ENCODE data around the gene GPN2.

The GPN2 gene

DNA sequence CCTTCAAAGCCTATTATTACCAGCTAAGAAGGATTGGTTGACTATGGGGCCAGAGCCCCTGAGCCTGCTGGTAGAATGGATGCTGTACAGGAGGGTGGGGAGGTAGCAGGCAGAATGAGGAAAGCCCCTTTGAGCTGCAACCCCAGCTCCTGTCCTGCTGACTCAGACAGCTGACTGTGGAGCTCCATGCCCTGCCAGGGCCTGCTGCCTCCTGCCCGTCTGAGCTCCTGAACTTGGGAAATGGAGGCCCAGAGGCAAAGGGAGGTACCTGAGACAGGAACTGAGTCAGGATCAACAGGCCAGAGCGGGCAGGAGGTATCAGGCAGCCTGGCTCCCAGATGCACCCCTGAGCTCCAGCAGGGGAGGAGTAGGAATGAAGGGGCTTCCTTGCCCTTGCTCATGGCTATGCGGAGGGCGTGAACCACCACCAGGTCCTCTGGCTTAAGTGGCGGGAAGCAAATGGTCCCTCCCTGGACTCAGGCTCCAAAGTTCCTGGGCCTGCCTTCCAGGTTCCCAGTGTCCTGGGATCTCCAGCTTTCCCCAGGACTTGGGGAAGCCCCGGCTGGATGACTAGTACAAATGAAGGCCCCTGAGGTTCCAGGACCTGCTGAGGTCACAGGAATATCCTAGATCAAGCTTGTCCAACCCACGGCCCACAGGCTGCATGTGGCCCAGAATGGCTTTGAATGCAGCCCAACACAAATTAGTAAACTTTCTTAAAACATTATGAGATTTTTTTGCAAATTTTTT lies 31.0 kb downstream of the GPN2 start:
- TF ChIP-seq EZH2phosphoT487 (IDR thresholded peaks at IDR 0.05; ENCODE audit: low read length) (no peak), EZH2 (optimal IDR thresholded peaks at IDR 0.05; ENCODE audit: low read depth, low read length) (no peak)
- TF ChIP-seq, protein P1, sequence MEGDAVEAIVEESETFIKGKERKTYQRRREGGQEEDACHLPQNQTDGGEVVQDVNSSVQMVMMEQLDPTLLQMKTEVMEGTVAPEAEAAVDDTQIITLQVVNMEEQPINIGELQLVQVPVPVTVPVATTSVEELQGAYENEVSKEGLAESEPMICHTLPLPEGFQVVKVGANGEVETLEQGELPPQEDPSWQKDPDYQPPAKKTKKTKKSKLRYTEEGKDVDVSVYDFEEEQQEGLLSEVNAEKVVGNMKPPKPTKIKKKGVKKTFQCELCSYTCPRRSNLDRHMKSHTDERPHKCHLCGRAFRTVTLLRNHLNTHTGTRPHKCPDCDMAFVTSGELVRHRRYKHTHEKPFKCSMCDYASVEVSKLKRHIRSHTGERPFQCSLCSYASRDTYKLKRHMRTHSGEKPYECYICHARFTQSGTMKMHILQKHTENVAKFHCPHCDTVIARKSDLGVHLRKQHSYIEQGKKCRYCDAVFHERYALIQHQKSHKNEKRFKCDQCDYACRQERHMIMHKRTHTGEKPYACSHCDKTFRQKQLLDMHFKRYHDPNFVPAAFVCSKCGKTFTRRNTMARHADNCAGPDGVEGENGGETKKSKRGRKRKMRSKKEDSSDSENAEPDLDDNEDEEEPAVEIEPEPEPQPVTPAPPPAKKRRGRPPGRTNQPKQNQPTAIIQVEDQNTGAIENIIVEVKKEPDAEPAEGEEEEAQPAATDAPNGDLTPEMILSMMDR (IDR thresholded peaks at IDR 0.05; ENCODE audit: low read length): no peak
- no peak for DNase-seq
- Histone ChIP-seq H3K36me3 (replicated peaks; ENCODE audit: insufficient read depth, low read length) (no peaks in the 10 kb centered on the region), H3K27ac (ENCODE audit: low read length) (no peak overlapping the region), H3K4me3 (ENCODE audit: low read length) (no peak overlapping the region), H4K20me1 (ENCODE audit: insufficient read depth, low read length) (no peaks in the 10 kb centered on the region), H3K9ac (ENCODE audit: low read length) (no peak overlapping the region), H3K27me3 (replicated peaks; ENCODE audit: insufficient read depth, low read length) (no peaks in the 10 kb centered on the region), H3K9me3 (replicated peaks; ENCODE audit: insufficient read depth, low read length) (no peaks in the 10 kb centered on the region), H2AFZ (ENCODE audit: low read length) (no peak overlapping the region), H3K79me2 (ENCODE audit: low read length) (no peaks in the 10 kb centered on the region), H3K4me1 (ENCODE audit: low read length) (peaks cover 19% of the 10 kb centered on the region), H3K4me2 (ENCODE audit: low read depth, low read length) (no peak overlapping the region), H3F3A (ENCODE audit: insufficient read depth, low read length) (peaks cover 21% of the 10 kb centered on the region), H3K9me2 (replicated peaks; ENCODE audit: insufficient read depth, low read length) (no peaks in the 10 kb centered on the region)

DNA sequence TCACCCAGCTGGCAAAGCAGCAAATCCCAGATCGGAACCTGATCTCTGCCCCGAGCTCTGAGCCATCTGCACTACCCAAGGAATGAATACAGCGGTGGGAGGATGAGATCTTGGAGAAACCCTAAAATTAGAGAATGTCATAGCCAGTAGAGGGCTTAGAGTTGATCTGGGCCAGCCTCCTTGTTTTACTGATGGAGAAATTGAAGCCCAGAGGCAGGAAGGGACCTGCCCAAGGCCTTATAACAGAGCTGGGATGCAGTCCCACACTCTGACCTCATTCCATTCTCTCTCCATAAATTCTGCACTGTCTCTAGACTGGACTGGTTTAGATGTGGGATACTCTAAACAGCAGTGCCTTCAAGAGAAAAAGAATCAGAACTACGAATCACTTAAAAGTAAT lies 31.9 kb downstream of the GPN2 start:
- Histone ChIP-seq H3K9ac (ENCODE audit: low read length) (no peak overlapping the region), H3K4me3 (ENCODE audit: low read length) (no peak overlapping the region), H3K4me1 (ENCODE audit: low read length) (peaks cover 14% of the 10 kb centered on the region), H3K9me2 (replicated peaks; ENCODE audit: insufficient read depth, low read length) (no peaks in the 10 kb centered on the region), H3K9me3 (replicated peaks; ENCODE audit: insufficient read depth, low read length) (no peaks in the 10 kb centered on the region), H4K20me1 (ENCODE audit: insufficient read depth, low read length) (no peaks in the 10 kb centered on the region), H3K79me2 (ENCODE audit: low read length) (no peaks in the 10 kb centered on the region), H3K27ac (ENCODE audit: low read length) (no peak overlapping the region), H3F3A (ENCODE audit: insufficient read depth, low read length) (peaks cover 18% of the 10 kb centered on the region), H3K27me3 (replicated peaks; ENCODE audit: insufficient read depth, low read length) (no peaks in the 10 kb centered on the region), H3K4me2 (ENCODE audit: low read depth, low read length) (no peak overlapping the region), H3K36me3 (replicated peaks; ENCODE audit: insufficient read depth, low read length) (0 out of 2 replicates have a peak, but pooled peaks cover 4% of the 10 kb centered on the region), H2AFZ (ENCODE audit: low read length) (no peak overlapping the region)
- TF ChIP-seq EZH2 (optimal IDR thresholded peaks at IDR 0.05; ENCODE audit: low read depth, low read length): no peak
- TF ChIP-seq EZH2phosphoT487 (IDR thresholded peaks at IDR 0.05; ENCODE audit: low read length): no peak
- TF ChIP-seq, protein P1 (IDR thresholded peaks at IDR 0.05; ENCODE audit: low read length): no peak
- no peak for DNase-seq

DNA sequence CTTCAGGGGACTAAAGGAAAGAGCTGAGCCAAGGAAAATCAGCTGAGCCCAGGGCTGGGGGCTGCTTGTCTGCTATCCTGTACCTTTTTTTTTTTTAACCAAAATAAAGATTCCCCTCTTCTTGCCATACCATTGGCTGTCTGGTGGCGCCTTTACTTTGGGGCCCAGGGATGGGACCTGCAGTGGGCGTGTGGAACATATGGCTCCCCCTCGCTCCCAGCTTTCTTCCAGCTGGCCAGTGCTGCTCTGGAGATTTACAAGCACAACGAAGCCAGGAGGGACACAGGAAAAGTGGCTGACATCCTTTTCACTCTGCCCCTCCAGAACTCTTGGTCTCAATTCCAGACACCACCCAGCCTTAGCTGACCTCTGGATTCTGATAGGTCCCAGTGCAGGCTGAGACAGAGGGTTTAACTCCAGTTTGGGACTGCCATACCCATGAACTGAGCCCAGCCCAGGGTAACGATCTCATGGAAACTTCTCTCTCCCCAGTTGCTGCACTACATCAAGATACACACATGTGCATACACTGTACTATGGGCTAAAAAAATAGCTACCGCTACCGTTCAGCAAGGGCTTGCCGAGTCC lies 32.5 kb downstream of the GPN2 start:
- Histone ChIP-seq H4K20me1 (ENCODE audit: insufficient read depth, low read length) (no peaks in the 10 kb centered on the region), H3K27me3 (replicated peaks; ENCODE audit: insufficient read depth, low read length) (no peaks in the 10 kb centered on the region), H3K4me1 (ENCODE audit: low read length) (peaks cover 8% of the 10 kb centered on the region), H3K4me3 (ENCODE audit: low read length) (no peak overlapping the region), H3K36me3 (replicated peaks; ENCODE audit: insufficient read depth, low read length) (0 out of 2 replicates have a peak, but pooled peaks cover 4% of the 10 kb centered on the region), H3K9me3 (replicated peaks; ENCODE audit: insufficient read depth, low read length) (no peaks in the 10 kb centered on the region), H3K79me2 (ENCODE audit: low read length) (no peaks in the 10 kb centered on the region), H2AFZ (ENCODE audit: low read length) (no peak overlapping the region), H3K9ac (ENCODE audit: low read length) (no peak overlapping the region), H3K27ac (ENCODE audit: low read length) (no peak overlapping the region), H3F3A (ENCODE audit: insufficient read depth, low read length) (peaks cover 12% of the 10 kb centered on the region), H3K4me2 (ENCODE audit: low read depth, low read length) (no peak overlapping the region), H3K9me2 (replicated peaks; ENCODE audit: insufficient read depth, low read length) (no peaks in the 10 kb centered on the region)
- DNase-seq: no peak
- TF ChIP-seq EZH2 (optimal IDR thresholded peaks at IDR 0.05; ENCODE audit: low read depth, low read length) (no peak), EZH2phosphoT487 (IDR thresholded peaks at IDR 0.05; ENCODE audit: low read length) (no peak)
- TF ChIP-seq, protein P1 (IDR thresholded peaks at IDR 0.05; ENCODE audit: low read length): no peak
